Left ventricle myocardium inferior (tissue), 1 donor: ENCODE results near the gene CD276. TPM values are rescaled to one million over a fixed set of nuclear protein-coding genes. Genes with fewer than 3 reads are reported as not detected.

Experiments used
- DNase-seq: peaks from one replicate; pipeline ENCODE4 v3.0.0-alpha.2; 2020
- H3K27ac ChIP-seq: fragments of 200-600 bp; replicated peaks from 2 replicates; pipeline ENCODE4 v1.8.0; 2021
- H3K27me3 ChIP-seq: fragments of 200-600 bp; 2 replicates; pipeline ENCODE4 v1.8.0; 2021; ENCODE audit warnings: low read depth
- H3K36me3 ChIP-seq: fragments of 200-600 bp; 2 replicates; pipeline ENCODE4 v1.8.0; 2021
- H3K4me1 ChIP-seq: fragments of 200-600 bp; 2 replicates; pipeline ENCODE4 v1.8.0; 2021
- H3K4me3 ChIP-seq: fragments of 200-600 bp; 2 replicates; pipeline ENCODE4 v1.8.0; 2021; ENCODE audit warnings: mild to moderate bottlenecking, moderate library complexity
- H3K9me3 ChIP-seq: fragments of 200-600 bp; replicated peaks from 2 replicates; pipeline ENCODE4 v1.8.0; 2021
- CTCF ChIP-seq: fragments of 200-600 bp; IDR thresholded peaks from 2 replicates; pipeline ENCODE4 v1.8.0; 2021; ENCODE audit warnings: antibody characterized with exemption, mild to moderate bottlenecking, borderline replicate concordance
- intact Hi-C: fragments of 100-400 bp; cut with micrococcal nuclease; formaldehyde crosslinking; loops from one replicate; pipeline ENCODE4 v1.11.0; 2022
- total RNA-seq: library from RNA; stranded (reverse); fragmentation: NEBNext Ultra II Directional; extraction: Animal tissue kit (Norgen Biotek cat#: 25700); gene quantifications from one replicate; pipeline ENCODE4 v1.2.1, GENCODE V29; 2021
- donor health status: DM: no; HTN: yes; CAD: no; lungs with severe emphysema.

Gene CD276
- total RNA-seq, 1 donor from 2014 or later: 32.4 TPM

GRCh38 chr15:73751899-73752805 lies 68.0 kb downstream of the CD276 start:
- H3K4me1 ChIP-seq: peaks cover 42% of the 10 kb centered on the region
- no peak for TF ChIP-seq CTCF
- peaks cover 49% of the 10 kb centered on the region for H3K27me3 ChIP-seq
- H3K9me3 ChIP-seq: no peaks in the 10 kb centered on the region
- DNase-seq: no peak
- H3K4me3 ChIP-seq: peak overlapping the region; percentile 81
- intact Hi-C loops: no loop called here
- no peaks in the 10 kb centered on the region for H3K36me3 ChIP-seq
- H3K27ac ChIP-seq: peak overlapping the region; percentile 78

GRCh38 chr15:73752806-73753193 lies 68.6 kb downstream of the CD276 start:
- intact Hi-C loops: no loop called here
- peak overlapping the region; percentile 81 for H3K4me3 ChIP-seq
- no peaks in the 10 kb centered on the region for H3K36me3 ChIP-seq
- peaks cover 53% of the 10 kb centered on the region for H3K27me3 ChIP-seq
- peak overlapping the region; percentile 78 for H3K27ac ChIP-seq
- no peak for DNase-seq
- no peaks in the 10 kb centered on the region for H3K9me3 ChIP-seq
- no peak for TF ChIP-seq CTCF
- H3K4me1 ChIP-seq: peaks cover 36% of the 10 kb centered on the region

GRCh38 chr15:73753250-73754130 lies 69.3 kb downstream of the CD276 start, which contains the start of gene INSYN1:
Gene INSYN1 (minus strand): TSS chr15:73753351. CDS start chr15:73751130, 2,221 bp downstream.
- no peak for TF ChIP-seq CTCF
- Histone ChIP-seq H3K27ac (peak within 1 kb of the TSS; percentile 78), H3K4me3 (peak within 1 kb of the TSS; percentile 81), H3K36me3 (no peaks in the 10 kb centered on the region), H3K27me3 (peaks cover 57% of the 10 kb centered on the region), H3K4me1 (peaks cover 42% of the 10 kb centered on the region), H3K9me3 (no peaks in the 10 kb centered on the region)
- intact Hi-C loops: no loop called here
- peak; percentile 75 for DNase-seq

GRCh38 chr15:73754461-73754860 lies 70.3 kb downstream of the CD276 start:
- intact Hi-C loops: no loop called here
- DNase-seq: no peak
- H3K4me3 ChIP-seq: no peak overlapping the region
- no peak for TF ChIP-seq CTCF
- H3K9me3 ChIP-seq: no peaks in the 10 kb centered on the region
- H3K27me3 ChIP-seq: peaks cover 57% of the 10 kb centered on the region
- no peaks in the 10 kb centered on the region for H3K36me3 ChIP-seq
- peaks cover 45% of the 10 kb centered on the region for H3K4me1 ChIP-seq
- no peak overlapping the region for H3K27ac ChIP-seq

GRCh38 chr15:73755481-73755880 lies 71.3 kb downstream of the CD276 start:
- H3K4me1 ChIP-seq: peaks cover 41% of the 10 kb centered on the region
- no peak for DNase-seq
- no peak for TF ChIP-seq CTCF
- H3K36me3 ChIP-seq: no peaks in the 10 kb centered on the region
- H3K27ac ChIP-seq: no peak overlapping the region
- H3K9me3 ChIP-seq: no peaks in the 10 kb centered on the region
- no peak overlapping the region for H3K4me3 ChIP-seq
- H3K27me3 ChIP-seq: peaks cover 49% of the 10 kb centered on the region
- intact Hi-C loops: no loop called here
